ENCODE results near the gene CHST12. TPM values are rescaled to one million over a fixed set of nuclear protein-coding genes. Genes with fewer than 3 reads are reported as not detected.

The CHST12 gene
- total and polyA plus RNA-seq, 10 of the 15 experiments (the other 5 are each of a cell fraction or from before 2014, with no cell fraction given) = 0.05 to 14.2 (median 3.3) TPM

DNA sequence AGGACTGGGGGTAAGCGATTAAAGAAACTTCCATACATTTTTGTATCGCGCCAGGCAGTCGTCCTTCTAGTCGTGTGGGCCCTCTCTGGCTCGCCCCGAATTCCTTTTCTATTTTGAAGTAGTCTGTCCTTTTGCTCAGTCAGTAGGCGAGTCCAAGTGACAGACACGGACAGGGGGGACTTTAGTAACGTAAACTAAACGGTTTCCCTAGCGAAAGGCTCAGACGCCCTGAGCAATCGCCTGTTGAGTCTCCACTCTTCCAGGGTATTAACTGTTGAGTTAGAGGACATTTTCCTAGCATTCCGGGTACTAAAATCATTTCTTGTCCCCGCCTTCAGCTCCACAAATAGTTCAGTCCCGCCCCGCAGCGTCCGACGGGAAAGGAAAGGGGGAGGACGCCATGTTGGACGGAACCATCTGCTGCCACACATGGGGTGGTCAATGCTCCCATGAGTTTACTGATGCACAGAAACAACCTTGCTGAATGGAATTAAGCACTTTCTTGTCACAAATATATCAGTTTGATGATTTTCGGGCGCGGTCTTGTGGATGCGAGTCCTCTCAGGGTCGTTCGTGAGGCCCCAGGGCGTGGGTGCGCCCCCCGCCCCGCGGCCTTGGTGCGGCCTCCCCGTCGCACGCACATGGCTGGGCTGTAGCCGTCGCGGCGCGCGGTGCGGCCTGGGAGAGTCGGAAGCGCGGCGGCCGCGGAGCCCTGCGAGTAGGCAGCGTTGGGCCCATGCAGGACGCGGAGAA, 49.0 kb upstream of the CHST12 start, which contains the start of gene EIF3B:
Gene EIF3B (plus strand): TSS at position 642 of the 753 bp plus-strand sequence. CDS start 95 bp downstream, at position 737.
- peak; percentile 90 for FAIRE-seq
- TF ChIP-seq JUND (IDR thresholded peaks at IDR 0.05; ENCODE audit: low read depth, low read length) = peak; percentile 97
- TF ChIP-seq SIN3A (IDR thresholded peaks at IDR 0.05; ENCODE audit: low read depth, low read length) = peak; percentile 88; the same call in 1 of the 2 replicates
- TF ChIP-seq FOXM1 (IDR thresholded peaks at IDR 0.05; ENCODE audit: low read depth, low read length) = peak; percentile 65
- peak; percentile 98 for TF ChIP-seq MYC (IDR thresholded peaks at IDR 0.05; ENCODE audit: insufficient read depth, insufficient read length, insufficient replicate concordance, low read length, severe bottlenecking)
- TF ChIP-seq, protein P1, sequence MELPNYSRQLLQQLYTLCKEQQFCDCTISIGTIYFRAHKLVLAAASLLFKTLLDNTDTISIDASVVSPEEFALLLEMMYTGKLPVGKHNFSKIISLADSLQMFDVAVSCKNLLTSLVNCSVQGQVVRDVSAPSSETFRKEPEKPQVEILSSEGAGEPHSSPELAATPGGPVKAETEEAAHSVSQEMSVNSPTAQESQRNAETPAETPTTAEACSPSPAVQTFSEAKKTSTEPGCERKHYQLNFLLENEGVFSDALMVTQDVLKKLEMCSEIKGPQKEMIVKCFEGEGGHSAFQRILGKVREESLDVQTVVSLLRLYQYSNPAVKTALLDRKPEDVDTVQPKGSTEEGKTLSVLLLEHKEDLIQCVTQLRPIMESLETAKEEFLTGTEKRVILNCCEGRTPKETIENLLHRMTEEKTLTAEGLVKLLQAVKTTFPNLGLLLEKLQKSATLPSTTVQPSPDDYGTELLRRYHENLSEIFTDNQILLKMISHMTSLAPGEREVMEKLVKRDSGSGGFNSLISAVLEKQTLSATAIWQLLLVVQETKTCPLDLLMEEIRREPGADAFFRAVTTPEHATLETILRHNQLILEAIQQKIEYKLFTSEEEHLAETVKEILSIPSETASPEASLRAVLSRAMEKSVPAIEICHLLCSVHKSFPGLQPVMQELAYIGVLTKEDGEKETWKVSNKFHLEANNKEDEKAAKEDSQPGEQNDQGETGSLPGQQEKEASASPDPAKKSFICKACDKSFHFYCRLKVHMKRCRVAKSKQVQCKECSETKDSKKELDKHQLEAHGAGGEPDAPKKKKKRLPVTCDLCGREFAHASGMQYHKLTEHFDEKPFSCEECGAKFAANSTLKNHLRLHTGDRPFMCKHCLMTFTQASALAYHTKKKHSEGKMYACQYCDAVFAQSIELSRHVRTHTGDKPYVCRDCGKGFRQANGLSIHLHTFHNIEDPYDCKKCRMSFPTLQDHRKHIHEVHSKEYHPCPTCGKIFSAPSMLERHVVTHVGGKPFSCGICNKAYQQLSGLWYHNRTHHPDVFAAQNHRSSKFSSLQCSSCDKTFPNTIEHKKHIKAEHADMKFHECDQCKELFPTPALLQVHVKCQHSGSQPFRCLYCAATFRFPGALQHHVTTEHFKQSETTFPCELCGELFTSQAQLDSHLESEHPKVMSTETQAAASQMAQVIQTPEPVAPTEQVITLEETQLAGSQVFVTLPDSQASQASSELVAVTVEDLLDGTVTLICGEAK (IDR thresholded peaks at IDR 0.05; ENCODE audit: borderline replicate concordance) = peak; percentile 67; the same call in 1 of the 2 replicates
- TF ChIP-seq CREB1 (IDR thresholded peaks at IDR 0.05; ENCODE audit: low read depth) = peak; percentile 60; the same call in 1 of the 2 replicates
- no peak; the same call in 1 of the 2 replicates for TF ChIP-seq PAX5 (IDR thresholded peaks at IDR 0.05; ENCODE audit: borderline replicate concordance, low read depth, low read length)
- TF ChIP-seq, protein P2, sequence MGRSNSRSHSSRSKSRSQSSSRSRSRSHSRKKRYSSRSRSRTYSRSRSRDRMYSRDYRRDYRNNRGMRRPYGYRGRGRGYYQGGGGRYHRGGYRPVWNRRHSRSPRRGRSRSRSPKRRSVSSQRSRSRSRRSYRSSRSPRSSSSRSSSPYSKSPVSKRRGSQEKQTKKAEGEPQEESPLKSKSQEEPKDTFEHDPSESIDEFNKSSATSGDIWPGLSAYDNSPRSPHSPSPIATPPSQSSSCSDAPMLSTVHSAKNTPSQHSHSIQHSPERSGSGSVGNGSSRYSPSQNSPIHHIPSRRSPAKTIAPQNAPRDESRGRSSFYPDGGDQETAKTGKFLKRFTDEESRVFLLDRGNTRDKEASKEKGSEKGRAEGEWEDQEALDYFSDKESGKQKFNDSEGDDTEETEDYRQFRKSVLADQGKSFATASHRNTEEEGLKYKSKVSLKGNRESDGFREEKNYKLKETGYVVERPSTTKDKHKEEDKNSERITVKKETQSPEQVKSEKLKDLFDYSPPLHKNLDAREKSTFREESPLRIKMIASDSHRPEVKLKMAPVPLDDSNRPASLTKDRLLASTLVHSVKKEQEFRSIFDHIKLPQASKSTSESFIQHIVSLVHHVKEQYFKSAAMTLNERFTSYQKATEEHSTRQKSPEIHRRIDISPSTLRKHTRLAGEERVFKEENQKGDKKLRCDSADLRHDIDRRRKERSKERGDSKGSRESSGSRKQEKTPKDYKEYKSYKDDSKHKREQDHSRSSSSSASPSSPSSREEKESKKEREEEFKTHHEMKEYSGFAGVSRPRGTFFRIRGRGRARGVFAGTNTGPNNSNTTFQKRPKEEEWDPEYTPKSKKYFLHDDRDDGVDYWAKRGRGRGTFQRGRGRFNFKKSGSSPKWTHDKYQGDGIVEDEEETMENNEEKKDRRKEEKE (IDR thresholded peaks at IDR 0.05) = peak; percentile 98
- TF ChIP-seq, protein P3, sequence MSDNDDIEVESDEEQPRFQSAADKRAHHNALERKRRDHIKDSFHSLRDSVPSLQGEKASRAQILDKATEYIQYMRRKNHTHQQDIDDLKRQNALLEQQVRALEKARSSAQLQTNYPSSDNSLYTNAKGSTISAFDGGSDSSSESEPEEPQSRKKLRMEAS (IDR thresholded peaks at IDR 0.05; ENCODE audit: low read depth, low read length) = peak; percentile 97
- TF ChIP-seq CHD2 (IDR thresholded peaks at IDR 0.05; ENCODE audit: borderline replicate concordance, low read depth, low read length) = peak; percentile 60; the same call in 1 of the 2 replicates
- TF ChIP-seq TCF3 (IDR thresholded peaks at IDR 0.05; ENCODE audit: borderline replicate concordance, insufficient read depth, low read depth, low read length) = peak; percentile 78
- TF ChIP-seq ETV6 (conservative IDR thresholded peaks at IDR 0.05 in 1 of 2, IDR thresholded peaks at IDR 0.05 in 1 of 2; ENCODE audit: borderline replicate concordance in 1 of 2, low read depth in 1 of 2) = 0 out of 4 replicates have a peak, but pooled peaks of 1 of the 2 experiments have one; percentile 4
- TF ChIP-seq RELA (IDR thresholded peaks at IDR 0.05; ENCODE audit: borderline replicate concordance, partially characterized antibody) = peak; percentile 93

More for the DNA sequence above, 49.0 kb upstream of the CHST12 start, which contains the start of gene EIF3B:
- ChIA-PET SMC1A (ENCODE audit: uncharacterized antibody, unreplicated experiment) (interaction anchor here (0.8 to 1.5 kb wide), 4 partner anchors 109 to 117 kb away, joined by 3 to 4 read pairs (median 3); partner anchors contain the start of genes MRM2 and NUDT1), CTCF (interaction anchor here (0.8 to 1.5 kb wide), 4 partner anchors 20 to 114 kb away, joined by 3 to 6 read pairs (median 3); no protein-coding TSS in a partner anchor), POLR2A (interaction anchor here (0.6 to 1.3 kb wide), 8 partner anchors 42 to 117 kb away, joined by 3 to 8 read pairs (median 4); partner anchors contain the start of genes MRM2 and NUDT1), RAD21 (ENCODE audit: unreplicated experiment) (interaction anchor here (0.8 to 3.5 kb wide), 7 partner anchors 49 to 255 kb away, joined by 3 to 28 read pairs (median 3); partner anchors contain the start of genes CHST12, MRM2 and NUDT1)
- Histone ChIP-seq H3K27ac (ENCODE audit: control insufficient read depth, insufficient read depth) (peak within 1 kb of the TSS; percentile 99), H3K9ac (ENCODE audit: control insufficient read depth, insufficient read depth, low read length) (peak within 1 kb of the TSS; percentile 97), H3K36me3 (ENCODE audit: control insufficient read depth in 2 of 2, insufficient read depth in 2 of 2, low read length in 1 of 2) (peaks cover 2 to 8% of the 10 kb centered on the region in 2 experiments; a peak in 2 of 4 replicates), H3K9me3 (replicated peaks; ENCODE audit: control insufficient read depth, insufficient read depth, low read length) (no peaks in the 10 kb centered on the region), H3K4me1 (ENCODE audit: control insufficient read depth, insufficient read depth, low read length) (peaks cover 12% of the 10 kb centered on the region), H3K79me2 (ENCODE audit: control insufficient read depth, insufficient read depth, low read length) (peaks cover 59% of the 10 kb centered on the region), H4K20me1 (ENCODE audit: control insufficient read depth, insufficient read depth) (peaks cover 3% of the 10 kb centered on the region; the same call in 1 of the 2 replicates), H3K4me3 (peak within 1 kb of the TSS; percentile 93), H2AFZ (ENCODE audit: control insufficient read depth, low read depth, low read length) (peak within 1 kb of the TSS; percentile 100), H3K4me2 (ENCODE audit: control insufficient read depth, insufficient read depth) (peak within 1 kb of the TSS; percentile 83), H3K27me3 (replicated peaks in 1 of 2; ENCODE audit: control insufficient read depth in 2 of 2, insufficient read depth in 2 of 2, low read length in 1 of 2) (no peaks in the 10 kb centered on the region)
- in situ Hi-C loops (cut with MboI) = loop anchor here (5.0 kb wide), 1 partner anchor 782 kb away; the partner anchor contains the start of gene PSMG3
- intact Hi-C loops (cut with micrococcal nuclease; ENCODE audit: unreplicated experiment) = loop anchor here (2.0 kb wide), 2 partner anchors 40 to 52 kb away; partner anchors contain the start of gene SNX8
- BruUV-seq (replicated peaks) = no TSS peak
- DNase-seq (ENCODE audit: low read depth, low spot score) (peak; percentile 89), ATAC-seq (peak; percentile 91)
- WGBS (ENCODE audit: insufficient coverage, insufficient replicate concordance, low lambda C conversion rate, missing lambda C conversion rate) = under 1% methylated on average over 55 of the region's 55 CpGs

Measured in GM12878 (cell line).